C4-2B (cell line): ENCODE results near the gene SPTLC3.

ENCODE experiments used
- H3K27ac ChIP-seq: fragments of 450-650 bp; 2 replicates; pipeline ENCODE4 v1.5.1; 2017
- CTCF ChIP-seq: fragments of 450-650 bp; conservative IDR thresholded peaks from 2 replicates; pipeline ENCODE4 v1.5.1; 2017; ENCODE audit warnings: mild to moderate bottlenecking
- ZFX ChIP-seq: fragments of 450-650 bp; IDR thresholded peaks from 2 replicates; pipeline ENCODE4 v1.6.1; 2017

SPTLC3 gene

GRCh38 chr20:13034115-13034514 lies 25.3 kb downstream of the SPTLC3 start:
- TF ChIP-seq CTCF (no peak), ZFX (no peak)
- H3K27ac ChIP-seq = no peak overlapping the region

DNA sequence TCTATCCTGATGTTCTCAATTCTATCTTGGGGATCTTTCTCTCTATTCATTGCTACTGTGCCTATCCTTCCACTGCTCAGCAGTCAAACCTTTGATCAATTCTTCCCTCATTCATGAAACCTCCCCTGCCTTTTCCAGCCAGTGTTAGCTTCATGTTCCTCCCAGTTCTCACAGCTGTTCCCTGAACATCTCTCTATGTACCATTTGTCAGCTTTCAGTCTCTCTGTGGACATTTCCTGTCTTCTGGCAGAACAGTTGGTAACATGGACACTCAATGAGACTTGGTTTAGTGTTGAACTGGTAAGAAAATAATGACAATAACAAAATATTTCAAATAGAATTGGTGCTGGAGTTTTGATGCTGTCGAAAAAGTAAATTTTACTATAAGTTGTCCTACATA lies 26.2 kb downstream of the SPTLC3 start:
- no peak for TF ChIP-seq ZFX
- no peak for TF ChIP-seq CTCF
- H3K27ac ChIP-seq = no peak overlapping the region

- no peak overlapping the region for H3K27ac ChIP-seq
- no peak for TF ChIP-seq ZFX
- TF ChIP-seq CTCF = no peak
Observed at GRCh38 chr20:13035399-13036152, 26.8 kb downstream of the SPTLC3 start.

GRCh38 chr20:13037727-13038126 lies 29.0 kb downstream of the SPTLC3 start:
- no peak overlapping the region for H3K27ac ChIP-seq
- TF ChIP-seq CTCF (no peak), ZFX (no peak)

GRCh38 chr20:13041574-13042457 lies 33.0 kb downstream of the SPTLC3 start:
- TF ChIP-seq CTCF = no peak
- TF ChIP-seq ZFX = no peak
- no peak overlapping the region for H3K27ac ChIP-seq

DNA sequence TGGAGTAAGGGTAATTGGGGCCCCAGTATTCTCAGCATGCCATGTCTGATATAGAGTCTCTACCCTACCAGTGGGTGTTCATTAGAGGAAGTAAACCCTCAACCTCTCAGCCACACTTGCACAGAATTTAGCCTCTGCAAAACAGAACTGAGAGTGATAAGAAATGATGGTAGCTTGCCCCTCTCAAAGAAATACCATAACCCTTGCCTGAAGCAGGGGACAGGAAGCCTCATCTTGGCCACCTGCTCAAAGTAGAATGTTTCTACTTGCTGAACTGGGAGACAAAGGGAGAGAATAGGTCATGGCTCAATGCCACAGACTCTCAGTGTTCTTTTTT lies 33.7 kb downstream of the SPTLC3 start:
- no peak for TF ChIP-seq ZFX
- no peak for TF ChIP-seq CTCF

DNA sequence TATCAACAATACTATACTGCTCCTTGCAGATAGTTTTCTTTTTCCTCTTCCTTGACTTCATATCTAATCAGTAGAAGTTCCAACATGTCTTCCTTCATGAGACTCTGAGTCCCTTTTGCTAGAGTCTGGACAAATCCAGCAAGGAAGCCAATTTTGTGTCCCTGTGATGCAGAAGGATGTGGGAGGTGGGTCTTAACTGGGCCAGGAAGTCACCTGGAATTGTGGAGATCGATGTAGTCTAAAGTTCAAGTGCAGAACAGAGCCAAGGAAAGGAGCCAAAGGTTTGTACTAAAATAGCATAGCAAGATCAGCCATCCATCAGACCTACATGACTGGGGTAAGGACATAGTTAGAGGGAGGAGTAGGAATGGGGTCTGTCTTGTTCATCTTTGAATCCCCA lies 37.6 kb downstream of the SPTLC3 start:
- TF ChIP-seq CTCF (no peak), ZFX (no peak)
- H3K27ac ChIP-seq = no peak overlapping the region

More for the DNA sequence above, 33.7 kb downstream of the SPTLC3 start:
- no peak overlapping the region for H3K27ac ChIP-seq
